Colonic mucosa (tissue), 4 donors: ENCODE data around the gene ZDHHC11. TPM values are rescaled to one million over a fixed set of nuclear protein-coding genes. Genes with fewer than 3 reads are reported as not detected.

ENCODE experiments used
- DNase-seq: peaks from one replicate; pipeline ENCODE4 v3.0.0-alpha.2; 2020
- H3K27ac ChIP-seq: fragments of 200-600 bp; one replicate; pipeline ENCODE4 v1.8.0; 2021
- H3K27me3 ChIP-seq: fragments of 200-600 bp; one replicate; pipeline ENCODE4 v1.8.0; 2021
- H3K36me3 ChIP-seq: fragments of 200-600 bp; one replicate; pipeline ENCODE4 v1.8.0; 2021
- H3K4me1 ChIP-seq: fragments of 200-600 bp; one replicate; pipeline ENCODE4 v1.8.0; 2021; ENCODE audit warnings: mild to moderate bottlenecking
- H3K4me3 ChIP-seq: fragments of 200-600 bp; one replicate; pipeline ENCODE4 v1.8.0; 2021
- H3K9ac ChIP-seq, 2 donors: one replicate each; pipeline ENCODE4 v1.7.0; 2013; ENCODE audit warnings: control low read depth in 2 of 2, low read depth in 2 of 2, low read length in 2 of 2
- H3K9me3 ChIP-seq: fragments of 200-600 bp; one replicate; pipeline ENCODE4 v1.8.0; 2021
- CTCF ChIP-seq: fragments of 200-600 bp; IDR thresholded peaks from one replicate; pipeline ENCODE4 v1.8.0; 2022; ENCODE audit warnings: antibody characterized with exemption, mild to moderate bottlenecking
- intact Hi-C: fragments of 100-400 bp; cut with DNase I; formaldehyde crosslinking; loops from one replicate; pipeline ENCODE4 v1.14.1; 2022
- total RNA-seq, 2 donors: library from RNA; stranded (reverse); fragmentation: NEBNext Ultra II Directional in 1 of 2; extraction: Animal tissue kit (Norgen Biotek cat#: 25700) in 1 of 2; gene quantifications; one replicate each; pipeline ENCODE4 v1.2.1, GENCODE V29; 2021
- donor health status: healthy.
- donor health status: DM: no; HTN: no; CAD: no.
- donor health status: DM: no; HTN: no; CAD: no.

Gene ZDHHC11
- total RNA-seq, 2 donors from 2014 or later = 2.9 to 7.8 TPM

GRCh38 chr5:891117-891836, 40.5 kb upstream of the ZDHHC11 start:
- Histone ChIP-seq H3K9ac (peak overlapping the region in 1 of 2 donors; percentile 84), H3K4me3 (peak overlapping the region; percentile 89), H3K36me3 (peaks cover 14% of the 10 kb centered on the region), H3K4me1 (peaks cover 4% of the 10 kb centered on the region), H3K27me3 (no peaks in the 10 kb centered on the region), H3K9me3 (no peaks in the 10 kb centered on the region), H3K27ac (peak overlapping the region; percentile 80)
- DNase-seq = peak; percentile 41
- intact Hi-C loops = loop anchor here (5.0 kb wide), 1 partner anchor 444 kb away; no protein-coding TSS in a partner anchor
- TF ChIP-seq CTCF = no peak

GRCh38 chr5:889075-889710, 38.4 kb upstream of the ZDHHC11 start:
- H3K27ac ChIP-seq = no peak overlapping the region
- no peaks in the 10 kb centered on the region for H3K9me3 ChIP-seq
- intact Hi-C loops = no loop called here
- H3K4me3 ChIP-seq = no peak overlapping the region
- TF ChIP-seq CTCF = no peak
- H3K4me1 ChIP-seq = peaks cover 4% of the 10 kb centered on the region
- no peak overlapping the region for H3K9ac ChIP-seq
- H3K36me3 ChIP-seq = peaks cover 21% of the 10 kb centered on the region
- DNase-seq = no peak
- no peaks in the 10 kb centered on the region for H3K27me3 ChIP-seq

- Histone ChIP-seq H3K27me3 (no peaks in the 10 kb centered on the region), H3K9me3 (no peaks in the 10 kb centered on the region), H3K36me3 (peaks cover 26% of the 10 kb centered on the region), H3K27ac (no peak overlapping the region), H3K4me3 (no peak overlapping the region), H3K4me1 (peaks cover 4% of the 10 kb centered on the region), H3K9ac (no peak overlapping the region)
- TF ChIP-seq CTCF = no peak
- intact Hi-C loops = no loop called here
- DNase-seq = no peak
Measured at GRCh38 chr5:888638-889035, 37.9 kb upstream of the ZDHHC11 start.

- Histone ChIP-seq H3K4me1 (peaks cover under 1% of the 10 kb centered on the region), H3K9ac (no peak overlapping the region), H3K27ac (no peak overlapping the region), H3K27me3 (no peaks in the 10 kb centered on the region), H3K4me3 (no peak overlapping the region), H3K9me3 (no peaks in the 10 kb centered on the region), H3K36me3 (peaks cover 26% of the 10 kb centered on the region)
- intact Hi-C loops = no loop called here
- no peak for DNase-seq
- TF ChIP-seq CTCF = no peak
Measured at GRCh38 chr5:887947-888637, 37.3 kb upstream of the ZDHHC11 start.

- intact Hi-C loops = no loop called here
Measured at GRCh38 chr5:886716-887325, 36.0 kb upstream of the ZDHHC11 start.

More at GRCh38 chr5:886716-887325, 36.0 kb upstream of the ZDHHC11 start:
- no peak overlapping the region for H3K27ac ChIP-seq
- H3K4me1 ChIP-seq = no peaks in the 10 kb centered on the region
- peaks cover 26% of the 10 kb centered on the region for H3K36me3 ChIP-seq
- H3K27me3 ChIP-seq = no peaks in the 10 kb centered on the region
- no peak overlapping the region for H3K4me3 ChIP-seq
- TF ChIP-seq CTCF = no peak
- no peak overlapping the region for H3K9ac ChIP-seq
- H3K9me3 ChIP-seq = no peaks in the 10 kb centered on the region
- no peak for DNase-seq
